NCI-H345 (cell line): Measurements from ENCODE around the gene FAM162A.

Experiments used
- DNase-seq: peaks from one replicate; lab custom pipeline; 2025; lab: John Stamatoyannopoulos, UW

Gene FAM162A

DNA sequence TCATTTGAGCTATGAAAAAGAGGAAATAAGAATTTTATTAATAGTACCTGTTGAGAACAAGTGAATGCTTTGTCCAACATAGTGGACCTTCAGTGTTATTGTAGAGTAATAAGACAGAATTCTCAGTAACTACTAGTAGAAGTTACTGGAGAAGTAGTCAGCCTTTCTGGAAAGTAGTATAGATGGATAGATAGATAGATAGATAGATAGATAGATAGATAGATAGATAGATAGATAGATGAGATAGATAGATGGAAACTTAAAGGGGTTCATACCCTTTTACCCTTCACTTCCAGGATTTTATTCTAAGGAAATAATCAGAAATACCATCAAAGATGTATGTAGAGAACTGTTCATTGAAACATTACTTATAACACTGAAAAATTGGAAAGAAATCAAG lies 5.2 kb downstream of the FAM162A start:
- DNase-seq: no peak

DNA sequence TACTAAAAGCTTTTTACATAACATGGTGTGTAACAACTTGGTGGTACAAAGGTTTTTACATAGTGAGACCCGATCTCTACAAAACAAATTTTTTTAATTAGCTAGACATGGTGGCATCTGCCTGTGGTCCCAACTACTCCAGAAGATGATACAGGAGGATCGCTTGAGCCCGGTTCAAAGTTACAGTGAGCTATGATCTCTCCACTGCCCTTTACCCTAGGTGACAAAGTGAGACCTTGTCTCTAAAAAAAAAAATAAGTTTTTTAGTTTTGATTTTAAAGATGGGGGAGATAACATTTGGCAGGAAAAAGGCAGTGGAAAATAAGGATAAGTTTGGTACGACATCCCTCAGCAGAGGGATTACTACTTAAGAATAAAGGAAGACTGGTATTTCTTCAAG lies 5.9 kb downstream of the FAM162A start:
- DNase-seq: no peak

DNA sequence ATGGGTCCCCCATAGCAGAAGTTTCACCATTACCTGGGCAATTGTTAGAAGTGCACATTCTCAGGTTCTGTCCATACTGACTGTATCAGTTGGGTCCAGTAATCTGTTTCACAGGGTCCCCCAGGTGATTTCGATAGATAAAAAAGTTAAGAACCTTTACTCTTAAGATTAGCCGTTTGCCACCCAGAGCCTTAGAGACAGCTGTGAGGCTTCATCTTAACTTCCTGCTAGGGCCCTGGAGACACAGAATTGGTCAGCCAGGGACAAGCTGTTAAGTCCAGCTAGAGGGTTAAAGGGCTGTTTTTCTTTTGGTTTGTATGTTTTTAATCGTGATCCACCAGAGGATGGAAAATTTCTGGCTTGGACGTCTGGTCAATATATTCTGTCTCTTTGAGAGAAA lies 6.7 kb downstream of the FAM162A start:
- DNase-seq: no peak

DNA sequence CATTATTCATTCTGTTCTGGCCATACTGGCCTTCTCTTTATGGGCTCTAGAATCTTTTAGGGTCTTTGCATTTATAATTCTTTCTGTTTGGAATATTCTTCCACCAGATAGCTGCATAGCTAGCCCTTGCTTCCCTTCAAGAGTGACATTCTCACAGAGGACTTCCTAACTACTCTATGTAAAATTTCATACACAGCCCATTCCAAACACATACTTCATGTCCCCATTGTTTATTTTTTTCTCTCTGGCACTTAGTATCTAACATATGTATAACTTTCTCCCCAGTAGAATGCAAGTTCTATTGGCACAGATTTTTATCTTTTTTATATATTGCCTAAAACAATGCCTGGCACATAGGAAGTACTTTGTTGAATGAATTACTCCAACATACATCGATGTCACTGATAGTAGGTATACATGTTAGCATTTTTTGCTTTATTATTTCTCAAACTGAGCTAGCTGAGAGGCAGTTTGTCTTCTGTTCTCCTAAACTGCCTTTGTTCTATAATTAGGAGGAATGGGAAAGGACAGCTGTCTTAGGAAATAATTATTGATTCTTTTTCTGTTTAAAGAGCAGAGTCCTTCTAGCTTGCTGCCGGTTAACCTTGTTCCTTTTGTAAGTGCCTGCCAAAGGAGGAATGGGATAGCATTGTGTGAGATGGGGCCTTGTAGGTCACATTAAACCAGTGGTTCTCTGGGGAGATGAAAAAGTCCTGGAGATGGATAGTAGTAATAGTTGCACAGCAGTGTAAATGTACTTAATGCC lies 7.9 kb downstream of the FAM162A start:
- no peak for DNase-seq

DNA sequence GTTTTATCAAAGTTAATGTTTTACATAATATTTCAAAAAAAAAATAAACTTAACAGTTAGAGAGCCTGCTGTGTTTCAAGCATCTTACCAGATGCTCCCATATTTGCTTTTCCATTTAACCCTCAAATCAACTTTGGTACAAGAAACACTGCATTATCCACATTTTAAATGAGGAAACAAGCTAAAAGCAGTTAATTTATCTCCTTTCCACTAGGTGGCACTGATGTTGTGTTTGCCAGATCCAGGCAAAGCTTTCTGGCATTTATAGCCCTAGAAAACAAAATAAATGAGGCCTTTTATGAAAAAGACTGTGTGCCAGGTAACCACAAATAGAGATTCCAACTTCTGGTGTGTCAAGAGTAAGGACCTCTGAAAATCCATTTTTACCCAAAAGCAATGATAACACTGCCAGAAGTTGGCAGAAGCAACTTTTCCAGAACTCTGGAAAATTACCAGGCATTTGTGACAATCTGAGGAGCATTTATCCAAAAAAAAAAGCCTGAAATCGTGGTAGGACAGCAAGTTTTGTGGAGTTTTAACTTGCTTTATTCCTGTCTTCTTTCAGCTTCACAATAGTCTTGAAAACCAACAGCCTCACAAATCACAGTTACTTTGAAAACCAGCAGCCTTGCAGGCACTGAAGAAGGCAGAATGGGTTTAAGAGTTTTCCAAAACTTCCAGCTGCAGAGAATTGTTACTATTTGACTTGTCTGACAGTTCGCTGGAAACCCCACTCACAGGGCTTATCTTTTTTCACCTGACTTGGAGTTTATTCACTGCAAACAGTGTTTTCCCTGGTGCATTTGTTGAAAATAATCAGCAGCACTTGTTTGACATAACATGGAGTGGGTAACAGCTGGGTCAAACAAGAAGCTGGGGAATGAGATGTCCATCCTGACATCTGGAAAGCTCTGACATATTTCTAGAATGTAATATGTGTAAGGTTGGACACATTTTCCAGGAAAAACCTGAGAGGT lies 9.2 kb downstream of the FAM162A start:
- DNase-seq: peak; percentile 2

DNA sequence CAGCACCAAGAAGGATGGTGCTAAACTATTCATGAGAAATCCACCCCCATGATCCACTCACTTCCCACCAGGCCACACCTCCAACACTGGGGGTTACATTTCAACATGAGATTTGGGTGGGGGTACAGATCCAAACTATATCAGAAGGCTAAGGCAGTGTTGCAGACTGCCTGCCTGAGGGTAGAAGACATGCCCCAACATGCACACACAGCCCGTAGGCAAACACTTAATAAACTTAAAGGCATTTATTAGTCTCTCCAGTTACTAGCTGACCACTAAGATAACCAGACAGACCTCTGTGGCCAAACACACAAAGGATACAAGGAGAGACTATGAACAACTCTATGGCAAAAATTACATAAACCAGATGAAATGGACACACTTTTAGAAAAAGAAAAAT lies 10.2 kb downstream of the FAM162A start:
- DNase-seq: no peak

DNA sequence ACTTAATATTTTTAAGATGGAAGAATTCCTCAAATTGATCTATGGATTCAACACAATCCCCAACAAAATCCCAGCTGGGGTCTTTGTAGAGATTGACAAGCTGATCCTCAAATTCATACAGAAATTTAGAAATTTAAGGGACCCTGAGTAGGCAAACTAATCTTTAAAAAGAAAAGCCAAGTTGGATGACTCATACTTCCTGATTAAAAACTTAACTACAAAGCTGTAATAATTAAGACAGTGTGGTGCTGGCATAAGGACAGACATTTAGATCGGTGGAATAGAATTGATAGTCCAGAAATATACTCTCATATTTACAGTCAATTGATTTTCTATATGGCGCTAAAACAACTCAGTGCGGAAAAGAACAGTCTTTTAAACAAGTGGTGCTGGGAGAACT lies 11.6 kb downstream of the FAM162A start:
- DNase-seq: no peak

DNA sequence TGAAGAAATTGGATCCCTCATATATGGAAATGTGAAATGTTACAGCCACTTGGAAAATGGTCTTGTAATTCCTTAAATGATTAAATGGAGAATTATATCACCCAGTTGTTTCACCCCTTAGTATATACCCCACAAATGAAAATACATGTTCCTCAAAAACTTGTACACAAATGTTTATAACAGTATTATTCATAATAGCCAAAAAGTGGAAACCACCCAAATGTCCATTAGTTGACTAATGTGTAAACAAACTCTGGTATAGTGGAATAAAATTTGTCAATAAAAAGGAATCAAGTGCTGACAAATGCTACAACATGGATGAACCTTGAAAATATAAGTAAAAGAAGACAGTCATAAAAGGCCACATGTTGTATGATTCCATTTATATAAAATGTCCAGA lies 12.5 kb downstream of the FAM162A start:
- DNase-seq: no peak

DNA sequence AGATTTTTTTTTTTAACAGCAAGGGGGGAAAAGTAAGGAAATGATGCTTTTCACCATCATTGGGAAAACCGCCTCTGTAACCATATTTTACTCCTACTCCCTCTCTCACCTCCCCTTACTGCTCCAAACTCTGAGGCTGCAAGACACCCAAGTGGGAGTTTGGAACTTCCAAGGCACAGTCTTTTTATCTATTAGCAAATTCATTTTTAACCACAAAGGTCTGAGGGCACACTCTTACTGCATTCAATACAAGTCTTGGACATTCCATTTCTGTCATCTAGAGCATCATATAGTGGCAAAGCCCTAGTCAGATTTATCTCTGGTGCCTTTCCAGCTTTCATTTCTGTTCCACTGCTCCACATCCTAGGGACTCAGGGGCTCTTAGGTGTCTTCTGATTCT lies 13.2 kb downstream of the FAM162A start:
- DNase-seq: no peak

DNA sequence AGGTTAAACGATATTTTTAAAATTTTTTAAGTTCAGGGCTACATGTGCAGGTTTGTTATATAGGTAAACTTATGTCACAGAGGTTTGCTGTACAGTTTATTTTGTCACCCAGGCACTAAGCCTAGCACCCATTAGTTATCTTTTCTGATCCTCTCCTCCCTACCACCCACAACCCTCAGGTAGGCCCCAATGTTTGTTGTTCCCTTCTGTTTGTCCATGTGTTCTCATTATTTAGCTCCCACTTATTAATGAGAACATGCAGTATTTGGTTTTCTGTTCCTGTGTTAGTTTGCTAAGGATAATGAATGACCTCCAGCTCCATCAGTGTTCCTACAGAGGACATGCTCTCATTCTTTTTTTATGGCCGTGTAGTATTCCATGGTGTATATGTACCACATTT lies 14.9 kb downstream of the FAM162A start:
- DNase-seq: no peak

DNA sequence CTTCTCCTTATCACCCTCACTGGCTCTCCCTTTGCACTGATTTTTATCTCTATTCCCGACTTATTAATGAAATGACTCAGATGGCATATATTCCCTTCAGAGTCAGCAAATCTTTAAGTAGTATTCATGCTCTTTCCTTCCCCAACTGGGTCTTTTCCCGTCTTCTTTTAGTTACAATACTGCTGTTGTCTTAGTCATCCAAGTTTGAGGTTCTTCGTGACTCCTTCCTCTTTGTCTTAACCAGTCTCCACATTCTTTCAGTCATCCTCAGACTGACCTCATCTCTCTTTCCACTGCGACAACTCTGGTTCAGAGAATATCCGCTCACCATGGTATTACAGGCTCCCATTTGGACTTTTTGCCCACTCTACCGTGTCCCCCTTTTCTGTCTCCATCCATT lies 19.5 kb downstream of the FAM162A start:
- DNase-seq: no peak

DNA sequence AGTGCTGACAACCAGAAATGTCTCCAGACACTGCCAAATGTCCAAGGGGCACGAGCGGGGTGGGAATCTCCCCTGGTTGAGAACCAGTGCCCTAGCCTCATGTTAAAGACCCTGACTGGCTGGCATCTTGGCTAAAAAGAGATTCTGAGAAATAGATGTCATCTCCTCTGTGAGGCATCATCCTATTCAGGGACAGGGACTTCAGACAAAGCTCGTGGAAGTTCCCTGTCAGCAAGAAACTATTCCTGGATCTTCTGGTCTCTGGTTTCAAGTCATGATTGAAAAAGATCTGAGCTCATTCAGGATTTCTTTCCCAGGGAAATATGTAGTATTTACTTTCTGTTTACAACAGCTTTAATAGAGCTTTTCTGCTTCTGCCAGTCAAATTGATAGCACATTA lies 21.0 kb downstream of the FAM162A start:
- no peak for DNase-seq

DNA sequence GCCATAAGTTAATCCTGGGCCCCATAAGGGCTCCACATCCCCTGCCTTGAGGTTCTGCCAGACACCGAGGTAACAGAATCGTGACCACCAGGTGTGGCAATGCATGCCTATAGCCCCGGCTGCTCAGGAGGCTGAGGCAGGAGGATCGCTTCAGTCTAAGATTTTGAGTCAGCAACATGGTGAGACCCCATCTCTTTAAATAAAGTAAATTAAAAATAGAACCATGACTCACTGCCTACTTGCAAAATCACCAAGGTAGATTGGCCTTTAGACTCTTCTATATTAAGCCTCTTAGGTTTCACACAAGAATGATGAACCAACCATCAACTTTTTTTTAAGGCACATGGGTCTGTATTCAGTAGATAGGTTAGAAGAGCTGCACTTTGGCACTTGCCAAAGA lies 22.2 kb downstream of the FAM162A start:
- no peak for DNase-seq

DNA sequence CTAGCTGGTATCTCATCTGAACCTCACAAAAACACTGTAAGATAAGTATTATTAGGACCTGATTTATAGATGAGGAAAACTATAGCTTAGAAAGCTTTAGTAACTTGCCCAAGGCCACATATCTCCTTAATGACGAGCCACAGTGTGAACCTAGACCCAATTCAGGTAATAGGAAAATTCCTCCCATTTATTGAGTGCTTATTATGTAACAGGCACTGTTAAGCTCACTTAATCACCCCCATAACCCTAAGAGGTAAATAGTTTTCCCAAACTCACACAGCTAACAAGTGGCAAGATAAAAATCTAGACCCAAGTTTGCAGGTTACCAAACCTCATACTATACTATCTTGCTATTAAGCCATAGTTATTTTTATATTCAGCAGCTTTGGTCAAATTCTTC lies 24.0 kb downstream of the FAM162A start:
- no peak for DNase-seq

DNA sequence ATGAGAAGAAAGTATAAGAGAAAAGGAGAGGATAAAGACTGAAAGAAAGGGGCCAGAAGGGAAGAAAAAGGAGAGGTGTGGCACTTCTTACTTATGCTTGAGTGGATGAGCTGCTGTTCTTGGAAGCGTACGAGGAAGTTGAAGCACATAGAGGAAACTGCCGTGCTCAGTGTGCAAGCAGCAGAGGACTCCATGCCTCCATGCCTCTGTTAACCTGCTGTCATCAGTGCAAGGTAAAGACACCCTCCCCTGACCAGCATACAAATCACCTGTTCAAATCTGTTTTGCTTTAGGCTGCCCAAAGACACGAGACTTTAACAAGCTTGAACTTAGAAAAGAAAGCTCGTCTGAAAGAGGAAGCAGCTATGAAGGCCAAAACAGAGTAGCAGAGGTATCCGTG lies 25.5 kb downstream of the FAM162A start:
- no peak for DNase-seq

DNA sequence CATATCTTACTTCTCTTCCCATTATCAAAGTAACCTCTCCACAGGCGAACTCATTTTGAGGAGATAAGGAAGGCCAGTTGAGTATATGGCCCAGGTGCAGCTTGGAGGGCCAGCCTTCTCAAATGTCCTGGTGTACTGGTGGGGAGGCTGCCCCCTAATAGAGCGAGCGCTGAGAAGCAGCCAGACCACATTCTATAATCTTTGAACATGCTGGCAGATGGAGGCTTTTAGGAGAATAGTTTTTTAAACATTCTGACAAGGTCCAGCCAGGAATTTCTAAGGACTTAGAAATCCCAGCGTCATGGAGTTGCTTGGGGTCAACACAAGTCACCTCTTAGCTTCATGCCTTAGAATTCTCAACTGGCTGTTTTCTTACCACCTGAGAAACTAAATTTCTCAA lies 26.1 kb downstream of the FAM162A start:
- no peak for DNase-seq

DNA sequence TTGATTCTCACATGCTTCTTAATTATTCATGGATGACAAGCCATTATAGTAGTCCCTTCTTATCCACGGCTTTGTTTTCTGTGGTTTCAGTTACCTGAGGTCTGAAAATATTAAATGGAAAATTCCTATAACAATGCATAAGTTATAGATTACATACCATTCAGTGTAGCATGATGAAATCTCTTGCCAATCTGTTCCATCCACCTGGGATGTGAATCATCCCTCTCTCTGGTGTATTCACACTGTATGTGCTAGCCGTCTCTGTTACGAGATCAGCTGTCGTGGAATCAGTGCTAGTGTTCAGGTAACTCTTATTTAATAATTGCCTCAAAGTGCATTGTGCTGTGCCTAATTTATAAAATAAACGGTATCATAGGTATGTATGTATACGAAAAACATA lies 26.7 kb downstream of the FAM162A start:
- no peak for DNase-seq

DNA sequence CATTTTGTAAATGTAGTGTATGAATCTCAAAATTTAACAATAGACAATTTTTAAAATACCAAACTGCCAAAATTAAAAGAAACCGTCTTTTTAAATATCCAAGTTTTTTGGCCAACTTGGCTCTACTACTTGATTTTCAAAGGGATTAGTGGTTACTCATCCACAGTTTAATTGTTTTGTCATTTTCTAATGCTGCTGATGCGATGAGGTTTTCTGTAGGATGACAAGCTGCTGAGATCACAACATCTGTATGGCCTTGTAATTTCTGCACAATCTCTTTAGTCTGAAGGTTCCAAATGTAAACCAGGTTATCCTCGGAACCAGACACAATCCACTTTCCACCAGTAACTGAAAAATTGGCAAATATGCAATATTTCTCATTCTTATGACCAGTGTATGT lies 30.4 kb downstream of the FAM162A start:
- no peak for DNase-seq

DNA sequence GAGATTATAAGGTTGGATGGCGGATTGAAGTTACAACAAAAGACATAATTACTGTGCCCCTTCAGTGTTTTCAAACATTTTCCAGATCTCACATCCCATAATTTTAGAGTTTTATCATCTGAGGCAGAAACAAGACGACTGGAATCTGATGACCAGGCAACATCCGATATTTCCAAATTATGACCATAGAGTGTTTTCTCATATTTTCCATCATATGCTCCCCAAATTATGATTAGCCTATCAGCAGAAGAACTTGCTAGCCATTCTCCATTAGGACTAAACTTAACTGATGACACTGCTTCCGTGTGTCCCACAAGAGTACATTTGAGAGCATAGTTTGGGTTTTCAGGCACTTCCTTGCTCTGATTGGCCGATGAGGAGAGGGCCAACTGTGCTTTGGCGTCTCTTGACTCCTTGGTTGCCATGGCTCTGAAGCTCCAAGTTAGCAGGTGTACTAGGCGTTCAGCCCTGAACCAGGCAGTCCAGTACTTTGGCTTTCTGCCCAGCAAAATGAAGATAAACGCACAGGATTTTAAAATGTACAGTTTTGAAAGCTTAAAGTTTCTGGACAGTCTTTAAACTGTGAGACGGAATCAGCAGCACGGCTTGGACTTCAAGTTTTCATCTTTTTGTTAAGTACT lies 31.2 kb downstream of the FAM162A start:
- DNase-seq: no peak

DNA sequence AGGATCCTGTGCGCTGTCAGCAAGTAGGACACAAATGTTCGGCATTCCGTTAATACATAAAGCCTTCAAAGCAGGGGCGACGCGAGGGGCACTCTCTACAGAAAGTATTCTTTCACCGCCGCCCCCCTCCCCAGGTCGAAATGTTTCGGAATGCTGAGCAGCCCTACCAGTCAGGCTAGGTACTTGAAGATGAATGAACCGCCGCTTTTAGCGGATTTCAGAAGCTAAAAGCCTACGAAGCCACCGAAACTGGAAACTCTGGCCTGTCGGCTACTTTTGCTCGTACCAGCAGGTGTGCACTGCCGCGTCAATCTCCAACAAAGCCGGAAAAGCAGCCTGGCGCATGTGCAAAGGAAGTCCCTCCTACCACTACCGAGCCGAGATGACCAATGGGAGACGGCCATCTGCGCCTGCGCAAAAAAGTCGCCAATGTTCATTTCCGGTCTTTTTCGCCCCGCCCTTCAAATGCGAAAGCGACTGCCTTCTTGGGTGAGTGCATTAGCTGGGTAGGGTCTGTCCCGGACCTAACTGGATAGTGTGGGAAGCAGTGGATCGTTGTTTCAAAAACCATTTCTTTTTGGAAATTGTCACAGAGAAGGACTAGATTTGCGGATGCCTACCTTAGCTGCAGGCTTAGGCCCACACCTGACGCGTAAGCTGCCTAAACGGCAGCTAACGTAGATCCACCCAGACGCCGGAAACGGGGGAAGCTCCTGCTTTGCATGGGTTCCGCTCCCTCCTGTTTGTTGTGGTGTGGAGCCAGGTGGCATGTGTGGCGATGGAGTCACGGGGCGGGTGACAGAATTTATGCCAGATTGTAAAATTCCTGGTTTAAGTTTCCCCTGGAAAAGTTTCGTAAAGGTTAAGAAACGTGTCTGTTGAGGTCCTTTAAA lies 32.0 kb downstream of the FAM162A start, which contains the start of gene WDR5B:
WDR5B (minus strand) TSS at position 301 of the 893 bp plus-strand sequence. CDS start 534 bp downstream, outside the sequence.
- DNase-seq: no peak

DNA sequence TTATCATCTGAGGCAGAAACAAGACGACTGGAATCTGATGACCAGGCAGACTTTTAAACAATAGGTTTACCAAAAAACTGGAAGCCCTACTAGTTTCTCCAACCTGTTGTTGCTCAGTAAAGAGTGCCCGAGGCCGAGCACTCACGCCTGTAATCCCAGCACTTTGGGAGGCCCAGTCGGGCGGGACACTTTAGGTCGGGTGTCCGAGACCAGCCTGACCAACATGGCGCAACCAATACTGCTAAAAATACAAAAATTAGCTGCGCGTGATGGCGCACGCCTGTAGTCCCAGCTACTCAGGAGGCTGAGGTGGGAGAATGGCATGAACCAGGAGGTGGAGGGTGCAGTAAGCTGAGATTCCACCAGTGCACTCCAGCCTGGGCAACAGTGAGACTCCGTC lies 33.0 kb downstream of the FAM162A start:
- no peak for DNase-seq

DNA sequence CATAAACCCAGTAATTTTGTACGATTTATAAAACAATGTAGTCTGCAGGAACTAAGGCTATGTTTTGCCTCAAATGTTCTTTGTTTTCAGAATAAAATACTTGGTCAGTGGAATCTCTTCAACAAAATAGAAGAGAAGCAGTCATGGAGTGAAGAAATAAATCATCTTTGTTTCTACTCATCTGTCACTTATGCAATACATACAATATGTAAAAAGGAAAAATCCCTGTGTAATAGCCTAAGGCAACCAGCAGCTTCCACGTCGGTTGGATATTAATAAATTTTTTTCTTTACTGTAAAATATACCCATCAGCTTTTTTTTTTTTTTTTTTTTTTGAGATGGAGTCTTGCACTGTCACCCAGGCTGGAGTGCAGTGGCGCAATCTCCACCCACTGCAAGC lies 37.1 kb downstream of the FAM162A start:
- no peak for DNase-seq
